HepG2 (cell line): Measurements from ENCODE around the gene RNASE13. TPM values are rescaled to one million over a fixed set of nuclear protein-coding genes. Genes with fewer than 3 reads are reported as not detected.

ENCODE experiments used
- HCFC1 ChIP-seq: fragments of 150-350 bp; IDR thresholded peaks from 2 replicates; pipeline ENCODE4 v1.6.1; 2014; ENCODE audit warnings: low read depth, low read length
- ISX ChIP-seq: sonication (generic); formaldehyde crosslinking; conservative IDR thresholded peaks from 2 replicates; pipeline ENCODE4 v1.5.0; 2020; ENCODE audit warnings: missing genetic modification reagents
- MIER2 ChIP-seq: IDR thresholded peaks from 2 replicates; pipeline ENCODE4 v1.6.1; 2016; ENCODE audit warnings: missing biosample characterization, missing genetic modification reagents
- POLR2G ChIP-seq: fragments of 200-400 bp; formaldehyde crosslinking; IDR thresholded peaks from 2 replicates; pipeline ENCODE4 v1.6.1; 2018; ENCODE audit warnings: mild to moderate bottlenecking, low read depth, low read length, moderate library complexity
- RBFOX2 ChIP-seq: fragments of 200-400 bp; formaldehyde crosslinking; IDR thresholded peaks from 2 replicates; pipeline ENCODE4 v1.6.1; 2017; ENCODE audit warnings: low read depth, mild to moderate bottlenecking, low read length
- REPIN1 ChIP-seq: sonication (generic); formaldehyde crosslinking; IDR thresholded peaks from 2 replicates; pipeline ENCODE4 v1.8.0; 2022; ENCODE audit warnings: missing genetic modification reagents, low read depth, mild to moderate bottlenecking, borderline replicate concordance
- ZEB1 ChIP-seq: IDR thresholded peaks from 2 replicates; pipeline ENCODE4 v1.6.1; 2012; ENCODE audit warnings: mild to moderate bottlenecking, low read depth, inconsistent platforms; ENCODE audit not compliant: insufficient replicate concordance
- ZNF12 ChIP-seq: sonication (generic); formaldehyde crosslinking; IDR thresholded peaks from 2 replicates; pipeline ENCODE4 v1.5.0; 2020; ENCODE audit warnings: missing genetic modification reagents
- ZNF274 ChIP-seq: sonication (generic); formaldehyde crosslinking; IDR thresholded peaks from 2 replicates; pipeline ENCODE4 v1.5.1; 2020; ENCODE audit warnings: mild to moderate bottlenecking, missing genetic modification reagents
- ZSCAN9 ChIP-seq: IDR thresholded peaks from 2 replicates; pipeline ENCODE4 v1.6.1; 2016; ENCODE audit warnings: borderline replicate concordance
- polyA plus RNA-seq, 8 experiments: library from polyadenylated mRNA; depleted of rRNA in 3 of 8; stranded (reverse) in 7 of 8; unstranded in 1 of 8; fragments of >200 nt; fragmentation: Illumina TruSeq in 4 of 8; extraction: Trizol in 4 of 8; gene quantifications; 2 replicates each; pipeline versions ENCODE4 v1.2.1 to v1.2.3, GENCODE V29; 2011 to 2016; ENCODE audit warnings: low read depth in 4 of 8, missing spikeins in 1 of 8, mixed read lengths in 1 of 8; ENCODE audit not compliant: insufficient read depth in 1 of 8
- total RNA-seq, 5 experiments: library from RNA; depleted of rRNA; stranded (reverse); fragments of >200 nt; fragmentation: Illumina TruSeq; extraction: Trizol; gene quantifications; 2 replicates each; pipeline ENCODE4 v1.2.3, GENCODE V29; 2016; ENCODE audit warnings: low read depth in 1 of 5
- TF ChIP-seq, protein P1 (sequence below): sonication (generic); formaldehyde crosslinking; IDR thresholded peaks from 2 replicates; pipeline ENCODE4 v1.4.0; 2020; ENCODE audit warnings: missing genetic modification reagents
- TF ChIP-seq, protein P2 (sequence below): sonication (generic); formaldehyde crosslinking; IDR thresholded peaks from 2 replicates; pipeline ENCODE4 v1.8.0; 2022; ENCODE audit warnings: mild to moderate bottlenecking, missing genetic modification reagents, moderate library complexity
- TF ChIP-seq, protein P3 (sequence below): sonication (generic); formaldehyde crosslinking; IDR thresholded peaks from 2 replicates; pipeline ENCODE4 v1.4.0; 2020; ENCODE audit warnings: missing genetic modification reagents
- TF ChIP-seq, protein P4 (sequence below): sonication (generic); formaldehyde crosslinking; IDR thresholded peaks from 2 replicates; pipeline ENCODE4 v1.9.0; 2022; ENCODE audit warnings: missing genetic modification reagents, mild to moderate bottlenecking, borderline replicate concordance
- TF ChIP-seq, protein P5 (sequence below): sonication (generic); formaldehyde crosslinking; IDR thresholded peaks from 2 replicates; pipeline ENCODE4 v1.4.0; 2020; ENCODE audit warnings: mild to moderate bottlenecking, missing genetic modification reagents
- TF ChIP-seq, protein P6 (sequence below): sonication (generic); formaldehyde crosslinking; IDR thresholded peaks from 2 replicates; pipeline ENCODE4 v1.4.0; 2020; ENCODE audit warnings: missing genetic modification reagents

The RNASE13 gene
- total and polyA plus RNA-seq, 2 of the 13 experiments (the other 11 are each of a cell fraction or from before 2014, with no cell fraction given): 1.0 TPM; not detected in 1

DNA sequence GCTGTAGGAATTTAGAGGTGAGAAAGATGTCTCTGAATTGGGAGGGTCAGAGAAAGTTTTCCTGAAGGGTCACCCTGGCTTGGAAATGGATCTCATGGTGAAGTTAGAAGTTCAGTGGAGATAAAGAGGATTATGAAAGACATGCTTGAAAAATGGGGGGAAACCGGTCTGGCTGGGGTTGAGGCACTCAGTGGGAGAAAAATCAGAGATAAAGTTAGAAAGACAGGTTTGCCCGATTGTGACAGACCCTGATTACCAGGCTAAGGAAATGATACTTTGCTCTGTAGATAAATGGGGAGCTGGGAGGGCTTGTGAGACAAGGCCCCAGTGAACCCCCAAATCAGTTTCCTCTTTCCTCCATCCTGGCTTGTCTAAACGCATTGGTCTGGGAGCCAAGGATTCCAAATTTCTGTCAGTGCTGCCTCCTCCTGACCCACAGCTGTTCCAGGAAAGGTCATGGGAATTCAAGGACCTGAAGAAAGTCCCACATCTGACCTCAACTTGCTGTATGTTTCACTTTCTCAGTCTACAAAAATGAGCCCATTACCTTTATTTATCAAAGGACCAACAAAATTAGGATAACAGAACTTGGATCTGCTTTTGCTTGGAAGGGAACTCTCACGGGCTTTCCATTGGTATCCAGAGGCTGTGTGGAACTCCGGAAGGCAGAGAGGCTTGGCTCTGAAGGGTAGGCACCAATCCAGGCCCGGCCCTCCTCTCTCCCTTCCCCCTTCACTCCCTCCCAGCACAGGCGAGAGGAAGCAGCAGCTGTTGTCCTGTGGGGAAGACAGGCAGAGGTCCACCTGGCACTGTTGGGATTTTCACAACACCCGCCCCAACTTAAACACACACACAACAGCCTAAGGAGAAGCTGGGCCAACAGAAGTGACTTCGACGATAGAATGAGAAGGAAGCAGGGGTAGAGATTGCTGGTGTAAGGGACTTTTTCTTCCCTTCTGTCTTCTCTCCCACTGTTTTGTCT lies 4.1 kb upstream of the RNASE13 start (continued):
- TF ChIP-seq, protein P1, sequence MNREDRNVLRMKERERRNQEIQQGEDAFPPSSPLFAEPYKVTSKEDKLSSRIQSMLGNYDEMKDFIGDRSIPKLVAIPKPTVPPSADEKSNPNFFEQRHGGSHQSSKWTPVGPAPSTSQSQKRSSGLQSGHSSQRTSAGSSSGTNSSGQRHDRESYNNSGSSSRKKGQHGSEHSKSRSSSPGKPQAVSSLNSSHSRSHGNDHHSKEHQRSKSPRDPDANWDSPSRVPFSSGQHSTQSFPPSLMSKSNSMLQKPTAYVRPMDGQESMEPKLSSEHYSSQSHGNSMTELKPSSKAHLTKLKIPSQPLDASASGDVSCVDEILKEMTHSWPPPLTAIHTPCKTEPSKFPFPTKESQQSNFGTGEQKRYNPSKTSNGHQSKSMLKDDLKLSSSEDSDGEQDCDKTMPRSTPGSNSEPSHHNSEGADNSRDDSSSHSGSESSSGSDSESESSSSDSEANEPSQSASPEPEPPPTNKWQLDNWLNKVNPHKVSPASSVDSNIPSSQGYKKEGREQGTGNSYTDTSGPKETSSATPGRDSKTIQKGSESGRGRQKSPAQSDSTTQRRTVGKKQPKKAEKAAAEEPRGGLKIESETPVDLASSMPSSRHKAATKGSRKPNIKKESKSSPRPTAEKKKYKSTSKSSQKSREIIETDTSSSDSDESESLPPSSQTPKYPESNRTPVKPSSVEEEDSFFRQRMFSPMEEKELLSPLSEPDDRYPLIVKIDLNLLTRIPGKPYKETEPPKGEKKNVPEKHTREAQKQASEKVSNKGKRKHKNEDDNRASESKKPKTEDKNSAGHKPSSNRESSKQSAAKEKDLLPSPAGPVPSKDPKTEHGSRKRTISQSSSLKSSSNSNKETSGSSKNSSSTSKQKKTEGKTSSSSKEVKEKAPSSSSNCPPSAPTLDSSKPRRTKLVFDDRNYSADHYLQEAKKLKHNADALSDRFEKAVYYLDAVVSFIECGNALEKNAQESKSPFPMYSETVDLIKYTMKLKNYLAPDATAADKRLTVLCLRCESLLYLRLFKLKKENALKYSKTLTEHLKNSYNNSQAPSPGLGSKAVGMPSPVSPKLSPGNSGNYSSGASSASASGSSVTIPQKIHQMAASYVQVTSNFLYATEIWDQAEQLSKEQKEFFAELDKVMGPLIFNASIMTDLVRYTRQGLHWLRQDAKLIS (CRISPR knock-in tag): no peak
- TF ChIP-seq, protein P2, sequence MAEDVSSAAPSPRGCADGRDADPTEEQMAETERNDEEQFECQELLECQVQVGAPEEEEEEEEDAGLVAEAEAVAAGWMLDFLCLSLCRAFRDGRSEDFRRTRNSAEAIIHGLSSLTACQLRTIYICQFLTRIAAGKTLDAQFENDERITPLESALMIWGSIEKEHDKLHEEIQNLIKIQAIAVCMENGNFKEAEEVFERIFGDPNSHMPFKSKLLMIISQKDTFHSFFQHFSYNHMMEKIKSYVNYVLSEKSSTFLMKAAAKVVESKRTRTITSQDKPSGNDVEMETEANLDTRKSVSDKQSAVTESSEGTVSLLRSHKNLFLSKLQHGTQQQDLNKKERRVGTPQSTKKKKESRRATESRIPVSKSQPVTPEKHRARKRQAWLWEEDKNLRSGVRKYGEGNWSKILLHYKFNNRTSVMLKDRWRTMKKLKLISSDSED (CRISPR knock-in tag): no peak
- TF ChIP-seq MIER2 (CRISPR knock-in tag) (peak; percentile 14; the same call in 1 of the 2 replicates), ISX (CRISPR knock-in tag) (no peak), ZNF274 (CRISPR knock-in tag) (0 out of 2 replicates have a peak, but pooled peaks have one; percentile 50), ZEB1 (no peak), ZSCAN9 (no peak), RBFOX2 (0 out of 2 replicates have a peak, but pooled peaks have one; percentile 24), HCFC1 (no peak), ZNF12 (CRISPR knock-in tag) (peak; percentile 56; the same call in 1 of the 2 replicates), REPIN1 (CRISPR knock-in tag) (no peak), POLR2G (peak; percentile 63; the same call in 1 of the 2 replicates)
- TF ChIP-seq, protein P3, sequence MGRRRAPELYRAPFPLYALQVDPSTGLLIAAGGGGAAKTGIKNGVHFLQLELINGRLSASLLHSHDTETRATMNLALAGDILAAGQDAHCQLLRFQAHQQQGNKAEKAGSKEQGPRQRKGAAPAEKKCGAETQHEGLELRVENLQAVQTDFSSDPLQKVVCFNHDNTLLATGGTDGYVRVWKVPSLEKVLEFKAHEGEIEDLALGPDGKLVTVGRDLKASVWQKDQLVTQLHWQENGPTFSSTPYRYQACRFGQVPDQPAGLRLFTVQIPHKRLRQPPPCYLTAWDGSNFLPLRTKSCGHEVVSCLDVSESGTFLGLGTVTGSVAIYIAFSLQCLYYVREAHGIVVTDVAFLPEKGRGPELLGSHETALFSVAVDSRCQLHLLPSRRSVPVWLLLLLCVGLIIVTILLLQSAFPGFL (CRISPR knock-in tag): no peak
- TF ChIP-seq, protein P4, sequence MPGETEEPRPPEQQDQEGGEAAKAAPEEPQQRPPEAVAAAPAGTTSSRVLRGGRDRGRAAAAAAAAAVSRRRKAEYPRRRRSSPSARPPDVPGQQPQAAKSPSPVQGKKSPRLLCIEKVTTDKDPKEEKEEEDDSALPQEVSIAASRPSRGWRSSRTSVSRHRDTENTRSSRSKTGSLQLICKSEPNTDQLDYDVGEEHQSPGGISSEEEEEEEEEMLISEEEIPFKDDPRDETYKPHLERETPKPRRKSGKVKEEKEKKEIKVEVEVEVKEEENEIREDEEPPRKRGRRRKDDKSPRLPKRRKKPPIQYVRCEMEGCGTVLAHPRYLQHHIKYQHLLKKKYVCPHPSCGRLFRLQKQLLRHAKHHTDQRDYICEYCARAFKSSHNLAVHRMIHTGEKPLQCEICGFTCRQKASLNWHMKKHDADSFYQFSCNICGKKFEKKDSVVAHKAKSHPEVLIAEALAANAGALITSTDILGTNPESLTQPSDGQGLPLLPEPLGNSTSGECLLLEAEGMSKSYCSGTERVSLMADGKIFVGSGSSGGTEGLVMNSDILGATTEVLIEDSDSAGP: peak; percentile 54; the same call in 1 of the 2 replicates
- TF ChIP-seq, protein P5, sequence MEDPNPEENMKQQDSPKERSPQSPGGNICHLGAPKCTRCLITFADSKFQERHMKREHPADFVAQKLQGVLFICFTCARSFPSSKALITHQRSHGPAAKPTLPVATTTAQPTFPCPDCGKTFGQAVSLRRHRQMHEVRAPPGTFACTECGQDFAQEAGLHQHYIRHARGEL (CRISPR knock-in tag): no peak
- TF ChIP-seq, protein P6, sequence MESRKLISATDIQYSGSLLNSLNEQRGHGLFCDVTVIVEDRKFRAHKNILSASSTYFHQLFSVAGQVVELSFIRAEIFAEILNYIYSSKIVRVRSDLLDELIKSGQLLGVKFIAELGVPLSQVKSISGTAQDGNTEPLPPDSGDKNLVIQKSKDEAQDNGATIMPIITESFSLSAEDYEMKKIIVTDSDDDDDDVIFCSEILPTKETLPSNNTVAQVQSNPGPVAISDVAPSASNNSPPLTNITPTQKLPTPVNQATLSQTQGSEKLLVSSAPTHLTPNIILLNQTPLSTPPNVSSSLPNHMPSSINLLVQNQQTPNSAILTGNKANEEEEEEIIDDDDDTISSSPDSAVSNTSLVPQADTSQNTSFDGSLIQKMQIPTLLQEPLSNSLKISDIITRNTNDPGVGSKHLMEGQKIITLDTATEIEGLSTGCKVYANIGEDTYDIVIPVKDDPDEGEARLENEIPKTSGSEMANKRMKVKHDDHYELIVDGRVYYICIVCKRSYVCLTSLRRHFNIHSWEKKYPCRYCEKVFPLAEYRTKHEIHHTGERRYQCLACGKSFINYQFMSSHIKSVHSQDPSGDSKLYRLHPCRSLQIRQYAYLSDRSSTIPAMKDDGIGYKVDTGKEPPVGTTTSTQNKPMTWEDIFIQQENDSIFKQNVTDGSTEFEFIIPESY (CRISPR knock-in tag): no peak
